Liver (tissue), 9 donors: Measurements from ENCODE around the gene DYNLT2. TPM values are rescaled to one million over a fixed set of nuclear protein-coding genes. Genes with fewer than 3 reads are reported as not detected.

Experiments used
- DNase-seq: peaks from one replicate; pipeline ENCODE4 v3.0.0-alpha.2; 2017; ENCODE audit warnings: low spot score
- H3K27ac ChIP-seq, 2 donors: one replicate each; pipeline ENCODE4 v1.7.0; 2013; ENCODE audit warnings: inconsistent platforms in 2 of 2, low read length in 2 of 2, control low read depth in 1 of 2, low read depth in 1 of 2, mild to moderate bottlenecking in 1 of 2
- H3K27me3 ChIP-seq, 4 donors: one replicate each; pipeline versions ENCODE4 v1.6.1 to v1.7.0; 2013; ENCODE audit warnings: low read length in 3 of 4, inconsistent platforms in 1 of 4, mild to moderate bottlenecking in 1 of 4, moderate library complexity in 1 of 4; ENCODE audit not compliant: control insufficient read depth in 4 of 4, insufficient read depth in 4 of 4
- H3K36me3 ChIP-seq, 4 donors: one replicate each; pipeline versions ENCODE4 v1.6.1 to v1.7.0; 2013; ENCODE audit warnings: low read length in 3 of 4, mild to moderate bottlenecking in 3 of 4, low read depth in 1 of 4, moderate library complexity in 1 of 4; ENCODE audit not compliant: control insufficient read depth in 4 of 4, insufficient read depth in 3 of 4
- H3K4me1 ChIP-seq, 4 donors: one replicate each; pipeline versions ENCODE4 v1.6.1 to v1.7.0; 2013; ENCODE audit warnings: low read length in 3 of 4, mild to moderate bottlenecking in 3 of 4, moderate library complexity in 1 of 4; ENCODE audit not compliant: control insufficient read depth in 4 of 4, insufficient read depth in 4 of 4
- H3K4me3 ChIP-seq, 3 donors: one replicate each; pipeline versions ENCODE4 v1.6.1 to v1.7.0; 2013; ENCODE audit warnings: low read length in 3 of 3, control low read depth in 1 of 3, low read depth in 1 of 3, mild to moderate bottlenecking in 1 of 3
- H3K9ac ChIP-seq, 2 donors: one replicate each; pipeline ENCODE4 v1.7.0; 2013; ENCODE audit warnings: low read length in 2 of 2, mild to moderate bottlenecking in 2 of 2, moderate library complexity in 2 of 2, control low read depth in 1 of 2, low read depth in 1 of 2
- H3K9me3 ChIP-seq, 4 donors: one replicate each; pipeline versions ENCODE4 v1.6.1 to v1.7.0; 2013; ENCODE audit warnings: low read length in 3 of 4; ENCODE audit not compliant: control insufficient read depth in 4 of 4
- ATF3 ChIP-seq: IDR thresholded peaks from 2 replicates; pipeline ENCODE4 v1.6.1; 2016; ENCODE audit warnings: antibody characterized with exemption
- CTCF ChIP-seq: fragments of 150-350 bp; IDR thresholded peaks from 2 replicates; pipeline ENCODE4 v1.5.1; 2017; ENCODE audit warnings: improper control_type of control experiment, low read depth, low read length; ENCODE audit not compliant: missing input control
- EGR1 ChIP-seq, 2 donors: IDR thresholded peaks; 2 replicates each; pipeline ENCODE4 v1.6.1; 2016 to 2018; ENCODE audit warnings: antibody characterized with exemption in 2 of 2, low read depth in 2 of 2
- FOXA1 ChIP-seq: IDR thresholded peaks from 2 replicates; pipeline ENCODE4 v1.6.1; 2016; ENCODE audit warnings: antibody characterized with exemption
- FOXA2 ChIP-seq: IDR thresholded peaks from 2 replicates; pipeline ENCODE4 v1.6.1; 2016; ENCODE audit warnings: antibody characterized with exemption
- GABPA ChIP-seq, 2 donors: IDR thresholded peaks in 1 of 2; conservative IDR thresholded peaks in 1 of 2; 2 replicates each; pipeline ENCODE4 v1.6.1; 2016; ENCODE audit warnings: antibody characterized with exemption in 2 of 2, mild to moderate bottlenecking in 1 of 2, moderate library complexity in 1 of 2
- HNF4A ChIP-seq, 2 donors: conservative IDR thresholded peaks; 2 replicates each; pipeline ENCODE4 v1.6.1; 2016; ENCODE audit warnings: antibody characterized with exemption in 2 of 2, mild to moderate bottlenecking in 2 of 2
- HNF4G ChIP-seq: IDR thresholded peaks from 2 replicates; pipeline ENCODE4 v1.6.1; 2016; ENCODE audit warnings: antibody characterized with exemption
- JUND ChIP-seq, 2 donors: IDR thresholded peaks; 2 replicates each; pipeline ENCODE4 v1.6.1; 2016; ENCODE audit warnings: antibody characterized with exemption in 2 of 2
- MAX ChIP-seq: IDR thresholded peaks from 2 replicates; pipeline ENCODE4 v1.6.1; 2016; ENCODE audit warnings: antibody characterized with exemption
- NR2F2 ChIP-seq: IDR thresholded peaks from 2 replicates; pipeline ENCODE4 v1.6.1; 2016; ENCODE audit warnings: antibody characterized with exemption
- RAD21 ChIP-seq, 2 donors: IDR thresholded peaks; 2 replicates each; pipeline ENCODE4 v1.6.1; 2016; ENCODE audit warnings: antibody characterized with exemption in 2 of 2, mild to moderate bottlenecking in 2 of 2
- REST ChIP-seq: IDR thresholded peaks from 2 replicates; pipeline ENCODE4 v1.6.1; 2016; ENCODE audit warnings: antibody characterized with exemption, mild to moderate bottlenecking
- RXRA ChIP-seq, 2 donors: IDR thresholded peaks; 2 replicates each; pipeline ENCODE4 v1.6.1; 2017 to 2018; ENCODE audit warnings: antibody characterized with exemption in 2 of 2, mild to moderate bottlenecking in 1 of 2
- SP1 ChIP-seq: IDR thresholded peaks from 2 replicates; pipeline ENCODE4 v1.6.1; 2018; ENCODE audit warnings: antibody characterized with exemption, mild to moderate bottlenecking
- TAF1 ChIP-seq: conservative IDR thresholded peaks from 2 replicates; pipeline ENCODE4 v1.6.1; 2016; ENCODE audit warnings: antibody characterized with exemption, mild to moderate bottlenecking
- YY1 ChIP-seq: IDR thresholded peaks from 2 replicates; pipeline ENCODE4 v1.6.1; 2016; ENCODE audit warnings: antibody characterized with exemption, mild to moderate bottlenecking
- ZBTB33 ChIP-seq: IDR thresholded peaks from 2 replicates; pipeline ENCODE4 v1.6.1; 2016; ENCODE audit warnings: antibody characterized with exemption
- WGBS: extraction: QIAGEN DNeasy Blood & Tissue Kit; methylation state at CpG from one replicate; pipeline ENCODE4 v1.1.7; 2013; 5-methylcytosine and 5-hydroxymethylcytosine counted together
- polyA plus RNA-seq, 2 donors: library from polyadenylated mRNA; stranded (reverse) in 1 of 2; unstranded in 1 of 2; fragments of 200-250 nt in 1 of 2; fragments of >200 nt in 1 of 2; fragmentation: Nextera tagmentation in 1 of 2; extraction: Ambion mirVana in 1 of 2; gene quantifications; one replicate each; pipeline versions ENCODE4 v1.2.1 to v1.2.3, GENCODE V29; 2013 to 2015
- total RNA-seq, 2 donors: library from RNA; depleted of rRNA; stranded (reverse); fragments of >200 nt; gene quantifications; one replicate each; pipeline ENCODE4 v1.2.3, GENCODE V29; 2014
- donor health status: healthy.
- donor health status: healthy.
- donor health status: healthy.
- donor health status: healthy.
- donor health status: healthy.

The DYNLT2 gene
- total and polyA plus RNA-seq, 4 donors: 0.37 to 2.3 (median 1.2) TPM

GRCh38 chr6:169798764-169799473 lies 47.5 kb upstream of the DYNLT2 start:
- Histone ChIP-seq H3K9me3 (no peaks in the 10 kb centered on the region), H3K27ac (no peak overlapping the region), H3K36me3 (peaks cover 0 to 3% (median 0%) of the 10 kb centered on the region in 4 donors), H3K4me3 (no peak overlapping the region), H3K27me3 (no peaks in the 10 kb centered on the region), H3K4me1 (peaks cover 11 to 22% (median 19%) of the 10 kb centered on the region in 4 donors), H3K9ac (no peak overlapping the region)
- TF ChIP-seq NR2F2: no peak
- no peak for TF ChIP-seq HNF4A (conservative IDR thresholded peaks at IDR 0.05)
- TF ChIP-seq FOXA1: no peak
- no peak for TF ChIP-seq RXRA (IDR thresholded peaks at IDR 0.05)
- no peak for TF ChIP-seq ATF3
- TF ChIP-seq JUND (IDR thresholded peaks at IDR 0.05): no peak
- no peak for TF ChIP-seq RAD21 (IDR thresholded peaks at IDR 0.05)
- no peak for TF ChIP-seq TAF1
- TF ChIP-seq REST: no peak
- no peak for TF ChIP-seq GABPA (IDR thresholded peaks at IDR 0.05 in 1 of 2, conservative IDR thresholded peaks at IDR 0.05 in 1 of 2)
- TF ChIP-seq SP1: no peak
- TF ChIP-seq EGR1 (IDR thresholded peaks at IDR 0.05; ENCODE audit: low read depth in 2 of 2): no peak
- TF ChIP-seq MAX: no peak
- no peak for TF ChIP-seq ZBTB33
- no peak for TF ChIP-seq CTCF
- no peak for TF ChIP-seq YY1
- TF ChIP-seq HNF4G: no peak
- no peak for TF ChIP-seq FOXA2
- no peak for DNase-seq
- 93% methylated on average over 10 of the region's 10 CpGs for WGBS
